Astrocyte (in vitro differentiated cells and primary cell): Measurements from ENCODE around the gene ECE2.

Experiments used
- EZH2 ChIP-seq: IDR thresholded peaks from 2 replicates; pipeline ENCODE4 v1.6.1; 2012; ENCODE audit warnings: mild to moderate bottlenecking, low read length, inconsistent platforms; ENCODE audit not compliant: insufficient read depth
- TF ChIP-seq, protein P1 (sequence below): IDR thresholded peaks from 2 replicates; pipeline ENCODE4 v1.5.1; 2011; ENCODE audit warnings: low read depth, mild to moderate bottlenecking, inconsistent platforms, low read length, moderate library complexity; ENCODE audit not compliant: insufficient read depth

DNA sequence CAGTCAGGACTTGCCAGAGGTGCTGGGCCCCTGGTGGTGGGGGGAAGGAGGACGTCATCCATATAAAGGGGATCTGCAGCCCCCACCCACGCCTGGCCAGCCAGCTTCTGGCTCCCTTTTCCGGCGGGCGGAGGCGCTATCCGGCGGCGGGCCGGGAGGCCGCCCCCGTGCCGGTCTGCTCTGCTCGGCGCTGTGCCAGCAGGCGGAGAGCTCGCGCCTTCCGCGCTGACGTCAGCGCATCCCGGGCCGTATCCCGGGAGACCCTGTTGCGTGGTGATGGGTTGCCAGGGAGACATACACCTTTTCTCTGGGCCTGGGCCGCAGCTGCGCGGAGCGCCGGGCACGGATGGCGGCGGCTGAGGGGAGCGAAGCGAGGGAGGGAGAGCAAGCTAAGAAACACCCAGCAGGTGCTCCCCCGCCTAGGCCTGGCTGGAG lies 62.7 kb downstream of the ECE2 start:
- TF ChIP-seq, protein P1, sequence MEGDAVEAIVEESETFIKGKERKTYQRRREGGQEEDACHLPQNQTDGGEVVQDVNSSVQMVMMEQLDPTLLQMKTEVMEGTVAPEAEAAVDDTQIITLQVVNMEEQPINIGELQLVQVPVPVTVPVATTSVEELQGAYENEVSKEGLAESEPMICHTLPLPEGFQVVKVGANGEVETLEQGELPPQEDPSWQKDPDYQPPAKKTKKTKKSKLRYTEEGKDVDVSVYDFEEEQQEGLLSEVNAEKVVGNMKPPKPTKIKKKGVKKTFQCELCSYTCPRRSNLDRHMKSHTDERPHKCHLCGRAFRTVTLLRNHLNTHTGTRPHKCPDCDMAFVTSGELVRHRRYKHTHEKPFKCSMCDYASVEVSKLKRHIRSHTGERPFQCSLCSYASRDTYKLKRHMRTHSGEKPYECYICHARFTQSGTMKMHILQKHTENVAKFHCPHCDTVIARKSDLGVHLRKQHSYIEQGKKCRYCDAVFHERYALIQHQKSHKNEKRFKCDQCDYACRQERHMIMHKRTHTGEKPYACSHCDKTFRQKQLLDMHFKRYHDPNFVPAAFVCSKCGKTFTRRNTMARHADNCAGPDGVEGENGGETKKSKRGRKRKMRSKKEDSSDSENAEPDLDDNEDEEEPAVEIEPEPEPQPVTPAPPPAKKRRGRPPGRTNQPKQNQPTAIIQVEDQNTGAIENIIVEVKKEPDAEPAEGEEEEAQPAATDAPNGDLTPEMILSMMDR, result no peak
- no peak for TF ChIP-seq EZH2
